GM12878 (cell line): ENCODE data around the gene TRABD2B. TPM values are rescaled to one million over a fixed set of nuclear protein-coding genes. Genes with fewer than 3 reads are reported as not detected.

Experiments used
- ATAC-seq: fragments of 200-7000 bp; cut with Tn5 transposase; 3 replicates; pipeline ENCODE4 v1.9.1; 2020; ENCODE audit warnings: mild to moderate bottlenecking, moderate library complexity
- BruUV-seq: library from RNA; stranded (reverse); fragments of 400-500 nt; replicated peaks from 2 replicates; lab custom pipeline; 2021; lab: Mats Ljungman, UMichigan
- CTCF ChIA-PET: fragments of 300-600 bp; sonication (Branson Sonifier 250); formaldehyde crosslinking; extraction: SDS; loops from one replicate; lab custom pipeline; 2021; ENCODE audit warnings: inconsistent platforms; lab: Yijun Ruan, JAX
- POLR2A ChIA-PET: fragments of 350-600 bp; formaldehyde crosslinking; extraction: SDS; loops from one replicate; lab custom pipeline; 2021; ENCODE audit warnings: inconsistent platforms; lab: Charles Lee
- RAD21 ChIA-PET: fragments of 300-600 bp; sonication (Branson Sonifier 250); formaldehyde crosslinking; loops from one replicate; lab custom pipeline; 2023; ENCODE audit warnings: antibody characterized with exemption; ENCODE audit not compliant: unreplicated experiment; lab: Charles Lee
- SMC1A ChIA-PET: fragments of 300-600 bp; sonication (Branson Sonifier 250); formaldehyde crosslinking; loops from one replicate; lab custom pipeline; 2023; ENCODE audit not compliant: unreplicated experiment, uncharacterized antibody; lab: Charles Lee
- DNase-seq: peaks from one replicate; pipeline ENCODE4 v3.0.0-alpha.2; 2011; ENCODE audit warnings: low read depth, low spot score
- FAIRE-seq: peaks from 3 replicates; lab custom pipeline; 2011; peaks lifted over from hg19 to GRCh38; lab: Jason Lieb, UNC
- H2AFZ ChIP-seq: 2 replicates; pipeline ENCODE4 v1.6.0; 2011; ENCODE audit warnings: low read depth, low read length, control low read depth; ENCODE audit not compliant: control insufficient read depth
- H3K27ac ChIP-seq: 2 replicates; pipeline ENCODE4 v1.5.1; 2011; ENCODE audit warnings: control low read depth; ENCODE audit not compliant: control insufficient read depth, insufficient read depth
- H3K27me3 ChIP-seq, 2 experiments: replicated peaks in 1 of 2; 2 replicates each; pipeline versions ENCODE4 v1.6.0 to v1.6.1; 2011; ENCODE audit warnings: low read length in 1 of 2; ENCODE audit not compliant: control insufficient read depth in 2 of 2, insufficient read depth in 2 of 2
- H3K36me3 ChIP-seq, 2 experiments: 2 replicates each; pipeline ENCODE4 v1.5.1; 2011; ENCODE audit warnings: low read length in 1 of 2; ENCODE audit not compliant: control insufficient read depth in 2 of 2, insufficient read depth in 2 of 2
- H3K4me1 ChIP-seq: 2 replicates; pipeline ENCODE4 v1.6.1; 2011; ENCODE audit warnings: mild to moderate bottlenecking, low read length, moderate library complexity, mixed read lengths; ENCODE audit not compliant: control insufficient read depth, insufficient read depth
- H3K4me2 ChIP-seq: 2 replicates; pipeline ENCODE4 v1.6.0; 2011; ENCODE audit warnings: control low read depth; ENCODE audit not compliant: control insufficient read depth, insufficient read depth
- H3K4me3 ChIP-seq: fragments of 200-600 bp; sonication (generic); 2 replicates; pipeline ENCODE4 v1.5.1; 2016
- H3K79me2 ChIP-seq: 2 replicates; pipeline ENCODE4 v1.6.0; 2011; ENCODE audit warnings: low read length; ENCODE audit not compliant: control insufficient read depth, insufficient read depth
- H3K9ac ChIP-seq: 2 replicates; pipeline ENCODE4 v1.8.0; 2011; ENCODE audit warnings: low read length, control low read depth, mixed read lengths; ENCODE audit not compliant: control insufficient read depth, insufficient read depth
- H3K9me3 ChIP-seq: replicated peaks from 3 replicates; pipeline ENCODE4 v1.5.1; 2011; ENCODE audit warnings: mild to moderate bottlenecking, low read length; ENCODE audit not compliant: control insufficient read depth, insufficient read depth
- H4K20me1 ChIP-seq: 2 replicates; pipeline ENCODE4 v1.6.0; 2011; ENCODE audit not compliant: control insufficient read depth, insufficient read depth
- CEBPZ ChIP-seq: fragments of 150-350 bp; IDR thresholded peaks from 2 replicates; pipeline ENCODE4 v1.6.1; 2016; ENCODE audit warnings: low read depth, low read length
- CHD1 ChIP-seq: IDR thresholded peaks from 2 replicates; pipeline ENCODE4 v1.6.1; 2012; ENCODE audit warnings: low read depth, low read length, improper control_type of control experiment
- GABPA ChIP-seq: IDR thresholded peaks from 2 replicates; pipeline ENCODE4 v1.6.1; 2014; ENCODE audit warnings: antibody characterized with exemption, low read depth, mild to moderate bottlenecking, inconsistent platforms
- HDAC6 ChIP-seq: fragments of 200-600 bp; sonication (generic); IDR thresholded peaks from one replicate; pipeline ENCODE4 v1.8.0; 2017; ENCODE audit warnings: antibody characterized with exemption; ENCODE audit not compliant: unreplicated experiment
- JUNB ChIP-seq: IDR thresholded peaks from 2 replicates; pipeline ENCODE4 v1.6.1; 2016; ENCODE audit warnings: antibody characterized with exemption, mild to moderate bottlenecking
- LARP7 ChIP-seq: fragments of 450-650 bp; IDR thresholded peaks from 2 replicates; pipeline ENCODE4 v1.6.1; 2017; ENCODE audit warnings: mild to moderate bottlenecking
- NFYA ChIP-seq: IDR thresholded peaks from 2 replicates; pipeline ENCODE4 v1.6.1; 2011; ENCODE audit warnings: low read depth, mild to moderate bottlenecking, low read length, improper control_type of control experiment, borderline replicate concordance
- POLR2A ChIP-seq: IDR thresholded peaks from 2 replicates; pipeline ENCODE4 v1.6.1; 2011; ENCODE audit warnings: low read depth, mild to moderate bottlenecking, low read length
- SIN3A ChIP-seq: IDR thresholded peaks from 2 replicates; pipeline ENCODE4 v1.6.1; 2012; ENCODE audit warnings: low read depth, low read length, improper control_type of control experiment
- SREBF1 ChIP-seq: IDR thresholded peaks from 2 replicates; pipeline ENCODE4 v1.6.1; 2012; ENCODE audit warnings: mild to moderate bottlenecking, low read length
- ZBTB11 ChIP-seq: fragments of 450-650 bp; formaldehyde crosslinking; IDR thresholded peaks from 2 replicates; pipeline ENCODE4 v1.5.0; 2022; ENCODE audit warnings: mild to moderate bottlenecking, missing genetic modification characterization
- ZNF384 ChIP-seq: IDR thresholded peaks from 2 replicates; pipeline ENCODE4 v1.6.1; 2012; ENCODE audit warnings: low read depth, mild to moderate bottlenecking, low read length, improper control_type of control experiment, borderline replicate concordance
- WGBS: methylation state at CpG from one replicate; pipeline ENCODE4 v1.1.6; 2016; ENCODE audit warnings: low lambda C conversion rate; ENCODE audit not compliant: insufficient replicate concordance, insufficient coverage; ENCODE audit errors: missing lambda C conversion rate; 5-methylcytosine and 5-hydroxymethylcytosine counted together
- in situ Hi-C: fragments of 300-500 bp; cut with MboI; formaldehyde crosslinking; loops from 9 replicates; pipeline ENCODE4 v1.14.3; 2018; ENCODE audit warnings: mixed read lengths
- intact Hi-C: fragments of 100-400 bp; cut with micrococcal nuclease; formaldehyde crosslinking; loops from one replicate; pipeline ENCODE4 v1.14.2; 2022; ENCODE audit not compliant: unreplicated experiment
- polyA plus RNA-seq, 11 experiments: library from polyadenylated mRNA; depleted of rRNA in 4 of 11; unstranded in 6 of 11; stranded (reverse) in 5 of 11; fragments of >200 nt; fragmentation: Nextera tagmentation in 4 of 11; fragmentation: Illumina TruSeq in 1 of 11; extraction: Ambion mirVana in 4 of 11; extraction: Trizol in 1 of 11; gene quantifications; 1 replicate in 1 of 11; 2 replicates in 10 of 11; pipeline versions ENCODE4 v1.2.1 to v1.2.3, GENCODE V29; 2011 to 2016; ENCODE audit warnings: inconsistent platforms in 2 of 11, missing spikeins in 2 of 11, low read depth in 1 of 11
- total RNA-seq, 4 experiments: library from RNA; depleted of rRNA in 3 of 4; stranded (reverse); fragments of >200 nt in 3 of 4; fragmentation: Illumina TruSeq in 1 of 4; extraction: Trizol in 1 of 4; gene quantifications; 2 replicates each; pipeline versions ENCODE4 v1.2.1 to v1.2.3, GENCODE V29; 2013 to 2021
- TF ChIP-seq, protein P1 (sequence below): fragments of 450-650 bp; IDR thresholded peaks from 2 replicates; pipeline ENCODE4 v1.6.1; 2017; ENCODE audit warnings: mild to moderate bottlenecking, low read depth, inconsistent platforms; ENCODE audit not compliant: poor library complexity, severe bottlenecking
- TF ChIP-seq, protein P2 (sequence below): fragments of 450-650 bp; IDR thresholded peaks from 2 replicates; pipeline ENCODE4 v1.6.1; 2017; ENCODE audit warnings: borderline replicate concordance

Gene TRABD2B
- total and polyA plus RNA-seq, 10 of the 15 experiments (the other 5 are each of a cell fraction or from before 2014, with no cell fraction given): not detected

DNA sequence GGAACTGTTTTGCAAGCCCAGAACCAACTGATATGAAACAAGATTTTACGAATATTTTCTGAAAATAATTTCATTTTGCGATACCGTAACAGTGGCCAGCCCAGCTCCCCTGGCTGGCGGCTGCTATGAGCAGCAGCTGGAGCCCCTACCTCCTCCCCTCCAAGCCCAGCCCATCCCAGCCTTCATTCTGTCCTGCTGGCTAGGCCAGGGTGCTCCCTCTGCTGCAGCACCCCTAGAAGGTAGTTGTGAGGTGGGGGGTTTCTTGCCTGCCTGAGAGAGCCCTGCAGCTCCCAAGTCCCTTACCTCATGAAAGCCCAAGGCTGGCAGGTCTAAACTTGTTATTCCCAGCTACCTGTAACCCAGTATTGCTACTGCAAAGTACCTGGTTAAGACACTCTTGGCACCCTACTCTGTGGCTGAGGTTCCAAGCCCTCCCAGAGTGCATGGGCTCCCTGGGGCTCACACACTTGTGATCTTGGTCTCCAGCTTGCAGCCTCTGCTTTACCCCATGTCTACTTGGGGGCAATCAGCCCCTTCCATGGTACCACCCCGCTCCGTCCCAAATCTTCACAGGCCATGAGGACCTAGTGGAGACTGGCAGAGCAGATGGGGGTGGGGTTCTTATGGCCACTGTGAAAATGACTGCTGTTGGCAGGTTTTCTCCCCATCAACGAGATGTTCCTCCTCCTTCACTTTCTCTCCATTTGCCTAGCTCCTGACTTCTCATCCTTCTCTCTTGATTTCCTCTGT lies 239.8 kb downstream of the TRABD2B start:
- DNase-seq (no peak), FAIRE-seq (no peak)
- in situ Hi-C loops: no loop called here

More for the DNA sequence above, 239.8 kb downstream of the TRABD2B start:
- Histone ChIP-seq H4K20me1 (no peaks in the 10 kb centered on the region), H3K4me2 (no peak overlapping the region), H3K9me3 (no peaks in the 10 kb centered on the region)
- RAD21 ChIA-PET: no interaction called here
- 46% methylated on average over 7 of the region's 7 CpGs for whole genome bisulfite sequencing
- intact Hi-C loops: no loop called here
- no peak for TF ChIP-seq CEBPZ
- no peak for TF ChIP-seq GABPA
- no peak for TF ChIP-seq SREBF1
- TF ChIP-seq SIN3A: no peak
- no peak for TF ChIP-seq ZBTB11 (CRISPR knock-in tag)
- TF ChIP-seq ZNF384: no peak
- TF ChIP-seq NFYA: no peak
- no peak for TF ChIP-seq CHD1
- no peak for TF ChIP-seq POLR2A
- TF ChIP-seq, protein P1, sequence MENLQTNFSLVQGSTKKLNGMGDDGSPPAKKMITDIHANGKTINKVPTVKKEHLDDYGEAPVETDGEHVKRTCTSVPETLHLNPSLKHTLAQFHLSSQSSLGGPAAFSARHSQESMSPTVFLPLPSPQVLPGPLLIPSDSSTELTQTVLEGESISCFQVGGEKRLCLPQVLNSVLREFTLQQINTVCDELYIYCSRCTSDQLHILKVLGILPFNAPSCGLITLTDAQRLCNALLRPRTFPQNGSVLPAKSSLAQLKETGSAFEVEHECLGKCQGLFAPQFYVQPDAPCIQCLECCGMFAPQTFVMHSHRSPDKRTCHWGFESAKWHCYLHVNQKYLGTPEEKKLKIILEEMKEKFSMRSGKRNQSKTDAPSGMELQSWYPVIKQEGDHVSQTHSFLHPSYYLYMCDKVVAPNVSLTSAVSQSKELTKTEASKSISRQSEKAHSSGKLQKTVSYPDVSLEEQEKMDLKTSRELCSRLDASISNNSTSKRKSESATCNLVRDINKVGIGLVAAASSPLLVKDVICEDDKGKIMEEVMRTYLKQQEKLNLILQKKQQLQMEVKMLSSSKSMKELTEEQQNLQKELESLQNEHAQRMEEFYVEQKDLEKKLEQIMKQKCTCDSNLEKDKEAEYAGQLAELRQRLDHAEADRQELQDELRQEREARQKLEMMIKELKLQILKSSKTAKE: no peak
- TF ChIP-seq JUNB: no peak
- TF ChIP-seq LARP7: no peak
- TF ChIP-seq HDAC6: no peak
- TF ChIP-seq, protein P2, sequence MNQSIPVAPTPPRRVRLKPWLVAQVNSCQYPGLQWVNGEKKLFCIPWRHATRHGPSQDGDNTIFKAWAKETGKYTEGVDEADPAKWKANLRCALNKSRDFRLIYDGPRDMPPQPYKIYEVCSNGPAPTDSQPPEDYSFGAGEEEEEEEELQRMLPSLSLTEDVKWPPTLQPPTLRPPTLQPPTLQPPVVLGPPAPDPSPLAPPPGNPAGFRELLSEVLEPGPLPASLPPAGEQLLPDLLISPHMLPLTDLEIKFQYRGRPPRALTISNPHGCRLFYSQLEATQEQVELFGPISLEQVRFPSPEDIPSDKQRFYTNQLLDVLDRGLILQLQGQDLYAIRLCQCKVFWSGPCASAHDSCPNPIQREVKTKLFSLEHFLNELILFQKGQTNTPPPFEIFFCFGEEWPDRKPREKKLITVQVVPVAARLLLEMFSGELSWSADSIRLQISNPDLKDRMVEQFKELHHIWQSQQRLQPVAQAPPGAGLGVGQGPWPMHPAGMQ: no peak
- TF ChIP-seq, all 136 proteins: peak for 0
- BruUV-seq: no TSS peak
- POLR2A ChIA-PET: no interaction called here
- CTCF ChIA-PET: no interaction called here
- SMC1A ChIA-PET: no interaction called here
- Histone ChIP-seq H3K79me2 (no peaks in the 10 kb centered on the region), H3K27me3 (no peaks in the 10 kb centered on the region; a peak in 1 of 4 replicates), H2AFZ (no peak overlapping the region), H3K36me3 (no peaks in the 10 kb centered on the region), H3K9ac (no peak overlapping the region), H3K4me1 (no peaks in the 10 kb centered on the region; the same call in 1 of the 2 replicates), H3K27ac (no peak overlapping the region), H3K4me3 (no peak overlapping the region)
- no peak for ATAC-seq
